ENCODE data around the gene PIGU. TPM values are rescaled to one million over a fixed set of nuclear protein-coding genes. Genes with fewer than 3 reads are reported as not detected.

Gene PIGU
- total and polyA plus RNA-seq, 4 donors, result 6.5 to 17.3 (median 10.6) TPM

- 92% methylated on average over 2 of the region's 2 CpGs for WGBS, 2 donors
- Histone ChIP-seq H3K9me3 (ENCODE audit: control insufficient read depth, low read length) (no peaks in the 10 kb centered on the region), H3K36me3 (ENCODE audit: control insufficient read depth in 1 of 2, insufficient read depth in 2 of 2, low read length in 1 of 2) (peaks cover 0 to 16% of the 10 kb centered on the region in 2 donors), H3K4me1 (ENCODE audit: control insufficient read depth in 1 of 2, insufficient read depth in 2 of 2, low read length in 2 of 2) (no peaks in the 10 kb centered on the region), H3K4me3 (ENCODE audit: low read length in 2 of 2) (no peak overlapping the region), H3K27me3 (ENCODE audit: control insufficient read depth in 1 of 2, insufficient read depth in 2 of 2, low read length in 1 of 2) (no peaks in the 10 kb centered on the region), H3K27ac (ENCODE audit: low read depth in 1 of 2, low read length in 2 of 2) (no peak overlapping the region)
- intact Hi-C loops (cut with DNase I), result no loop called here
- ATAC-seq (ENCODE audit: low FRiP score) (no peak), DNase-seq (no peak)
Observed at GRCh38 chr20:34535857-34536256, 141.0 kb downstream of the PIGU start.

DNA sequence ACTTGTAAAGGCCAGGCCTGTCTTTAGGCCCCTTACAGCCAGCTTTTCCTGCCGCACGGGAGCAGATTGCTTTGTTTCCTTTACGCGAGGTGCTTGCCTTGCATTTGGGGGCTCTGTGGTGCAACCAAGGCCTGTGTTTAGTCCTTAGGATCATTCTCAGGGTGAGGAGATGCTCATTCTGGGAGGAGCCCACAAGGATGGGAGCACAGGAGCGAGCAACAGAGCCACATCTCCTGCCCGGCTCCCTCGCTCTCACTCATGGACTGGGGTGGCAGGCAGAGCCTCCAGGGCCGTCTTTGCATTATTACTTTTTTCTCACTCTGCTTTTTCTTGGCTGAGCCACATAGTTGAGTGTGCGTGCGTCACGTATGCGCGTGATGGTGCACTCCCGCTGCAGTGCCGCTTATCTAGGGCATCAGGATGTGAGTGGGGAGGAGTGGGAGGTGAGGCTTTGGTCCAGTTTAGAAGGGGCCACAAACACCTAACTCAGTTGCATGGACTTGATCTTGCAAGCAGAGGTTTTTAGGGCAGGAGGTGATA is 141.5 kb downstream of the PIGU start:
- Histone ChIP-seq H3K27me3 (ENCODE audit: control insufficient read depth in 1 of 2, insufficient read depth in 2 of 2, low read length in 1 of 2) (no peaks in the 10 kb centered on the region), H3K36me3 (ENCODE audit: control insufficient read depth in 1 of 2, insufficient read depth in 2 of 2, low read length in 1 of 2) (peaks cover 0 to 16% of the 10 kb centered on the region in 2 donors), H3K4me1 (ENCODE audit: control insufficient read depth in 1 of 2, insufficient read depth in 2 of 2, low read length in 2 of 2) (no peaks in the 10 kb centered on the region), H3K9me3 (ENCODE audit: control insufficient read depth, low read length) (no peaks in the 10 kb centered on the region), H3K27ac (ENCODE audit: low read depth in 1 of 2, low read length in 2 of 2) (no peak overlapping the region), H3K4me3 (ENCODE audit: low read length in 2 of 2) (no peak overlapping the region)
- WGBS, 2 donors, result 91 to 93% methylated on average over 15 of the region's 15 CpGs
- DNase-seq (no peak), ATAC-seq (ENCODE audit: low FRiP score) (no peak)
- intact Hi-C loops (cut with DNase I), result no loop called here

- no peak for DNase-seq
- no peaks in the 10 kb centered on the region for H3K9me3 ChIP-seq (ENCODE audit: control insufficient read depth, low read length)
- H3K4me3 ChIP-seq (ENCODE audit: low read length in 2 of 2), result no peak overlapping the region
- H3K27ac ChIP-seq (ENCODE audit: low read depth in 1 of 2, low read length in 2 of 2), result no peak overlapping the region
- H3K4me1 ChIP-seq (ENCODE audit: control insufficient read depth in 1 of 2, insufficient read depth in 2 of 2, low read length in 2 of 2), result no peaks in the 10 kb centered on the region
- intact Hi-C loops (cut with DNase I), result no loop called here
- WGBS, 2 donors, result 89% methylated on average over 15 of the region's 15 CpGs
- ATAC-seq (ENCODE audit: low FRiP score), result no peak
- peaks cover 0 to 16% of the 10 kb centered on the region in 2 donors for H3K36me3 ChIP-seq (ENCODE audit: control insufficient read depth in 1 of 2, insufficient read depth in 2 of 2, low read length in 1 of 2)
- no peaks in the 10 kb centered on the region for H3K27me3 ChIP-seq (ENCODE audit: control insufficient read depth in 1 of 2, insufficient read depth in 2 of 2, low read length in 1 of 2)
Observed at GRCh38 chr20:34534391-34535165, 142.3 kb downstream of the PIGU start.

DNA sequence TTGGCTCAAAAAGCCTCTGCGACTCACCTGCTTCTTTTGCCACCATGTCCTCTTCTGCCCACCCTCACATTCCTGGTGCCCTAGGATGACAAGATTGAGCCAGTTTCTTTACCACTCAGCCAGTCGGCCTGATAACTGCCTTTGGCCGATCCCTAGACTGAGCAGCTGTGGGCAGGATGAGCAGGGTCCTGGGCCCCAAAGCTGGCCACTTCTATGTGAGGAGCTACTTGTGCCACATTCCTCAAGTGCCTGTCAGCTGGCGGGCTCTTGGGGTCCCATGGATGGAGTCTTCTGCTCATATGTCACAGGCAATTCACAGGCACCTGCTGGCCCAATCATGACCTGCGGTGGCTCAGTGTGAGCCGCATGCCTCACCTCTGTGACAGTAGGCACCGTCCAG is 144.1 kb downstream of the PIGU start:
- intact Hi-C loops (cut with DNase I), result no loop called here
- Histone ChIP-seq H3K27ac (ENCODE audit: low read depth in 1 of 2, low read length in 2 of 2) (no peak overlapping the region), H3K36me3 (ENCODE audit: control insufficient read depth in 1 of 2, insufficient read depth in 2 of 2, low read length in 1 of 2) (peaks cover 0 to 16% of the 10 kb centered on the region in 2 donors), H3K27me3 (ENCODE audit: control insufficient read depth in 1 of 2, insufficient read depth in 2 of 2, low read length in 1 of 2) (no peaks in the 10 kb centered on the region), H3K4me1 (ENCODE audit: control insufficient read depth in 1 of 2, insufficient read depth in 2 of 2, low read length in 2 of 2) (no peaks in the 10 kb centered on the region), H3K4me3 (ENCODE audit: low read length in 2 of 2) (no peak overlapping the region), H3K9me3 (ENCODE audit: control insufficient read depth, low read length) (no peaks in the 10 kb centered on the region)
- ATAC-seq (ENCODE audit: low FRiP score) (no peak), DNase-seq (no peak)
- WGBS, 2 donors, result 88 to 92% methylated on average over 7 of the region's 7 CpGs

- intact Hi-C loops (cut with DNase I), result no loop called here
- no peak overlapping the region for H3K27ac ChIP-seq (ENCODE audit: low read depth in 1 of 2, low read length in 2 of 2)
- ATAC-seq (ENCODE audit: low FRiP score) (no peak), DNase-seq (no peak)
- no peaks in the 10 kb centered on the region for H3K4me1 ChIP-seq (ENCODE audit: control insufficient read depth in 1 of 2, insufficient read depth in 2 of 2, low read length in 2 of 2)
- H3K27me3 ChIP-seq (ENCODE audit: control insufficient read depth in 1 of 2, insufficient read depth in 2 of 2, low read length in 1 of 2), result no peaks in the 10 kb centered on the region
- H3K9me3 ChIP-seq (ENCODE audit: control insufficient read depth, low read length), result no peaks in the 10 kb centered on the region
- peaks cover 0 to 16% of the 10 kb centered on the region in 2 donors for H3K36me3 ChIP-seq (ENCODE audit: control insufficient read depth in 1 of 2, insufficient read depth in 2 of 2, low read length in 1 of 2)
- WGBS, 2 donors, result 50 to 59% methylated on average over 8 of the region's 8 CpGs
- no peak overlapping the region for H3K4me3 ChIP-seq (ENCODE audit: low read length in 2 of 2)
Observed at GRCh38 chr20:34532320-34532719, 144.6 kb downstream of the PIGU start.

DNA sequence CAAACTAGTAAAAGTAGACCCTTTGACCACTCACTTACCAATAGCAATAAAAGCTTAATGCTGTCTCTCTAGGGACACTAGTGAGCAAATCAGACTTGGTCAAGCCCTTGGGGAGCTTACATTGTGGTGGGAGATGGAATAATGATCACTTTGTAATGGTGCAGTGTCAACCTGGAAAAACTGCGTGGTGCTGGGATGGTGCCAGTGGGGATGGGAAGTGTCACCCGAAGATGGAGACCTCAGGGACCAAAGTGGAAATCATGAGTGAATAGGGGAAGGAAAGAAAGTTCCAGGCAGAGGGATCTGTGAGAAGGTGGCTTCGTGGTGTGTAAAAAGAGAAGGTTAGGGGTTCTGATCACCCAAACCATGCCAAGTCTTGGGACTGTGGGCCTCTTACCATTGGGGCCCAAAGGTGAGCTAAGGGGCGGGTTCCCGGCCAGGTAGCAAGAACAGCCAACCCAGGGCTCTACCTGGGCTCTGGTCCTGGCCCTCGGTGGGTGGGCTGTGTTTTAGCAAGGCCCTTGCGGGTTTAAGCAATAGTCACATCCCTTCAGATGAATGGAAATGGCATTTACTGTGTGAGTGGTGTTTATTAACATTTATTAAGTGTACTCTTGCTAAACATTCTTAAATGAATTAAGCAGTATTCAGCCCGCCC is 145.2 kb downstream of the PIGU start:
- no peak for ATAC-seq (ENCODE audit: low FRiP score)

DNA sequence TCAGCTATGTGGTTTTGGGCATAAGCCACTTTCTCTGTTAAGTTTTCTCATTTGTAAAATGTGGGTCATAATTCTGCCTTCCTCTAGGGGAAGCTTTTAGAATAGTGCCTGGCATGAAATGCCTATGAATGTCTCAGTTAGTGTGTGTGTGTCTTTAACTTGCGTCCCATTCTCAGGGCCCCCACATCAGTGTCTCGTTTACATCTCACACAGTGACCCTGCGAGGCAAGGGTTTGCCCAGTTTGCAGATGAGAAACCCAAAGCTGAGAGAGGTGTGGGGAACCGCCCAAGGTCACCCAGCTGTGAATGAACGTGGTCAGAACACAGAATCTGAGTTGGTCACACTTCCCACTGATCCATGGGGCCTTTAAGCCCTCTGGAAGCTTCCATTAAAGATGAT is 146.6 kb downstream of the PIGU start:
- intact Hi-C loops (cut with DNase I), result no loop called here
- 76 to 82% methylated on average over 5 of the region's 5 CpGs for WGBS, 2 donors
- Histone ChIP-seq H3K27me3 (ENCODE audit: control insufficient read depth in 1 of 2, insufficient read depth in 2 of 2, low read length in 1 of 2) (no peaks in the 10 kb centered on the region), H3K27ac (ENCODE audit: low read depth in 1 of 2, low read length in 2 of 2) (no peak overlapping the region), H3K4me1 (ENCODE audit: control insufficient read depth in 1 of 2, insufficient read depth in 2 of 2, low read length in 2 of 2) (peaks cover 0 to 1% of the 10 kb centered on the region in 2 donors), H3K36me3 (ENCODE audit: control insufficient read depth in 1 of 2, insufficient read depth in 2 of 2, low read length in 1 of 2) (peaks cover 0 to 11% of the 10 kb centered on the region in 2 donors), H3K4me3 (ENCODE audit: low read length in 2 of 2) (no peak overlapping the region), H3K9me3 (ENCODE audit: control insufficient read depth, low read length) (no peaks in the 10 kb centered on the region)
- DNase-seq (no peak), ATAC-seq (ENCODE audit: low FRiP score) (no peak)

More for the DNA sequence above, 145.2 kb downstream of the PIGU start:
- no peak overlapping the region for H3K27ac ChIP-seq (ENCODE audit: low read depth in 1 of 2, low read length in 2 of 2)
- intact Hi-C loops (cut with DNase I), result no loop called here
- H3K4me1 ChIP-seq (ENCODE audit: control insufficient read depth in 1 of 2, insufficient read depth in 2 of 2, low read length in 2 of 2), result no peaks in the 10 kb centered on the region
- WGBS, 2 donors, result 89% methylated on average over 8 of the region's 8 CpGs
- H3K9me3 ChIP-seq (ENCODE audit: control insufficient read depth, low read length), result no peaks in the 10 kb centered on the region
- no peak overlapping the region for H3K4me3 ChIP-seq (ENCODE audit: low read length in 2 of 2)
- no peak for DNase-seq
- no peaks in the 10 kb centered on the region for H3K27me3 ChIP-seq (ENCODE audit: control insufficient read depth in 1 of 2, insufficient read depth in 2 of 2, low read length in 1 of 2)
- peaks cover 0 to 18% of the 10 kb centered on the region in 2 donors for H3K36me3 ChIP-seq (ENCODE audit: control insufficient read depth in 1 of 2, insufficient read depth in 2 of 2, low read length in 1 of 2)

- WGBS, 2 donors, result 53% methylated on average over 3 of the region's 3 CpGs
- H3K9me3 ChIP-seq (ENCODE audit: control insufficient read depth, low read length), result no peaks in the 10 kb centered on the region
- H3K4me1 ChIP-seq (ENCODE audit: control insufficient read depth in 1 of 2, insufficient read depth in 2 of 2, low read length in 2 of 2), result peaks cover 0 to 1% of the 10 kb centered on the region in 2 donors
- intact Hi-C loops (cut with DNase I), result loop anchor here in 1 of 2 donors (10.0 kb wide), 1 partner anchor 215 kb away; no protein-coding TSS in a partner anchor
- peaks cover 0 to 9% of the 10 kb centered on the region in 2 donors for H3K36me3 ChIP-seq (ENCODE audit: control insufficient read depth in 1 of 2, insufficient read depth in 2 of 2, low read length in 1 of 2)
- no peak overlapping the region for H3K4me3 ChIP-seq (ENCODE audit: low read length in 2 of 2)
- ATAC-seq (ENCODE audit: low FRiP score) (no peak), DNase-seq (no peak)
- no peaks in the 10 kb centered on the region for H3K27me3 ChIP-seq (ENCODE audit: control insufficient read depth in 1 of 2, insufficient read depth in 2 of 2, low read length in 1 of 2)
- H3K27ac ChIP-seq (ENCODE audit: low read depth in 1 of 2, low read length in 2 of 2), result no peak overlapping the region
Observed at GRCh38 chr20:34529742-34530141, 147.2 kb downstream of the PIGU start.

Measured in aorta (tissue), 5 donors.